ENCODE data around the gene SPN.
A peak's percentile ranks its signal among the peaks of the same experiment; 100 is the strongest.
"Not testable (repeated sequence)": the region's sequence is repeated elsewhere in the genome, so short reads cannot be mapped to it uniquely, and the experiment has no call there.

Gene SPN, protein sequence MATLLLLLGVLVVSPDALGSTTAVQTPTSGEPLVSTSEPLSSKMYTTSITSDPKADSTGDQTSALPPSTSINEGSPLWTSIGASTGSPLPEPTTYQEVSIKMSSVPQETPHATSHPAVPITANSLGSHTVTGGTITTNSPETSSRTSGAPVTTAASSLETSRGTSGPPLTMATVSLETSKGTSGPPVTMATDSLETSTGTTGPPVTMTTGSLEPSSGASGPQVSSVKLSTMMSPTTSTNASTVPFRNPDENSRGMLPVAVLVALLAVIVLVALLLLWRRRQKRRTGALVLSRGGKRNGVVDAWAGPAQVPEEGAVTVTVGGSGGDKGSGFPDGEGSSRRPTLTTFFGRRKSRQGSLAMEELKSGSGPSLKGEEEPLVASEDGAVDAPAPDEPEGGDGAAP

DNA sequence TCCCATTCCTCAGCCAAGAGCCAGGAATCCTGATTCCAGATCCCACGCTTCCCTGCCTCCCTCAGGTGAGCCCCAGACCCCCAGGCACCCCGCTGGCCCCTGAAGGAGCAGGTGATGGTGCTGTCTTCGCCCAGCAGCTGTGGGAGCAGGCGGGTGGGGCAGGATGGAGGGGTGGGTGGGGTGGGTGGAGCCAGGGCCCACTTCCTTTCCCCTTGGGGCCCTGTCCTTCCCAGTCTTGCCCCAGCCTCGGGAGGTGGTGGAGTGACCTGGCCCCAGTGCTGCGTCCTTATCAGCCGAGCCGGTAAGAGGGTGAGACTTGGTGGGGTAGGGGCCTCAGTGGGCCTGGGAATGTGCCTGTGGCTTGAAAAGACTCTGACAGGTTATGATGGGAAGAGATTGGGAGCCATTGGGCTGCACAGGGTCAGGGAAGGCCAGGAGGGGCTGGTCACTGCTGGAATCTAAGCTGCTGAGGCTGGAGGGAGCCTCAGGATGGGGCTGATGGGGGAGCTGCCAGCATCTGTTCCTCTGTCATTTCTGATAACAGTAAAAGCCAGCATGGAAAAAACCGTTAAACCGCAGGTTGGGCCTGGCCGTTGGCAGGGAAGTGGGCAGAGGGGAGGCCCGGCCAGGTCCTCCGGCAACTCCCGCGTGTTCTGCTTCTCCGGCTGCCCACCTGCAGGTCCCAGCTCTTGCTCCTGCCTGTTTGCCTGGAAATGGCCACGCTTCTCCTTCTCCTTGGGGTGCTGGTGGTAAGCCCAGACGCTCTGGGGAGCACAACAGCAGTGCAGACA, at the start of gene SPN:
SPN (plus strand) TSS at position 232 of the 791 bp plus-strand sequence; CDS start at position 714, 482 bp downstream.
- DNase-seq: no peak

DNA sequence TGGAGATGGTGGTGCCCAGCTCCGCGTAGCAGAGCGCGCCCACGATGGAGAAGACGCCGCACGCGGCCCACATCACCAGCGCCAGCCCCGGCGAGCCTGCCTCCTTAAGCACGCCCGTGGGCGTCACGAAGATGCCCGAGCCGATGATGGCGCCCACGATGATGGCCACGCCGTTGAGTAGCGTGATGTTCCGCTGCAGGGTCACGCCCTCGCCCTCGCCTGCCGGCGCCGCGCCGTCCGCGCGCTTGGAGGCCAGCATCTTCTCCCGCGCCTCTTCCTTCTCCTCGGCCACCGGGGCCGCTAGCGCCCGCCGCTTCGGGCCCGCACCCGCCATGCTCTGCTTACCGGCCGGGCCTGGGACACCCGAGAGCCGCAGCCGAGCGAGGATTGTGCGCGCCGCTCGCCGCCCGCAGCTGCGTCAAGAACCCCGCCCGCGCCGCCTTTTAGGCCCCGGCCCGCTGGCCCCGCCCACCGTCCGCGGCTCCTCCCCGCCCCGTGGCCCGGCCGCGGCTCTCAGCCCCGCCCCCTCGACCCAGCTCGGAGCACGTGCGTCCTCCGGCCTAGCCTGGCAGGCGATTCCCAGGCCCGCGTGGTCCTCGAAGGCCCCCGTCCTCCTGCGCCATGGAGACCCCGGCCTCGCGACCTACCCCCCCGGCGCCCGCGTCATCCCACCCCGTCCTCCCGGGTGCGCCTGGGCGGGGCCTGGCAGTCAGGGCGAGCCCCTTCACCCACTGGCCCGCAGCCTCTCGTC, 49.6 kb upstream of the SPN start:
- peak; percentile 43 for DNase-seq

DNA sequence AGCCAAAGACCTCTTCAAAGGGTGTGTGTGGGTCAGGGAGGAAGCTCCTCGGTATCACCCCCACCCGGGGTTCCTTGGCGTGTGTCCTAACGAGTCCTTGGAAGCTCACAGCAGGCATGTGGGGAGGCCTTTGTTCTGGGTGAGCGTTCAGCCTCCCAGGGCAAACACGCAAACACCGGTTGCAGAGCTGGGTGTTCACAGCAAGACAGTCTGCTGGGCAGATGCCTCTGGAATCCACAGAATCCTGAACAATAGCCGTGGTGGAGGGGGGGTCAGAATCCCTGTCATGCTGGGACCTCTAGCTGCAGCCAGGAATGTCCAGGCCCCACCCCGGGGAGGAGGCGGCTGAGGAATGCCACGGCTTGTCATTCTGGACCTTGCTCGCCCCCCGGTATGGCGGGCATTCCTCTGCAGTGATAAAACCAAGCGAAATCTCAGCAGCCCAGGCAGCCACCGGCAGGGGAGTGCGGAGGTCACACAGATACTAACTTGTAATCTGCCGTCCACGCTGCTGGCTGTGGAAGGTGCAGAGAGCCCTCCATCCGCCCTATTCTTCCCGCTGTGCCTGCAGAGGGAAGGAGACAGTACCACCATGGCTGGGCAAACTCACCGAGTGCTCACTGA, 48.2 kb upstream of the SPN start:
- not testable (repeated sequence) for DNase-seq

DNA sequence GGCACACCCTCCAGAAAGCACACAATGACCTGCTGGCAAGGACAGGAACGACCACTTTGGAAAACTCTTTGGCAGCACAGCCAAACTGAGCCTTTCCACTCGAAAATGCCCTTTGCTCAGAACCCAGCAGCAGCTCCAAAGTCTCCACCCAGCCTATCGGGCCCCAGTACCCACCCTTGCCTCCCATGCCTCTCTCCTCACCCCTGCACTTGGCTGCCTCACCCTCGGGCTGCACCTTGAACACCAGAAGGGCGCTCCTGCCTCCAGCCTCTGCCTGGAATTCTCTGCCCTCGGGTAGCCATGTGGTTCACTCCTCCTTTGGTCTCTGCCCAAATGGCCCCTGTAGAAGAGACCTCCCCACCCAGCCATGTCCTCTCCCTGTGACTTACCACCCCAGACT, 46.9 kb upstream of the SPN start:
- not testable (repeated sequence) for DNase-seq

DNA sequence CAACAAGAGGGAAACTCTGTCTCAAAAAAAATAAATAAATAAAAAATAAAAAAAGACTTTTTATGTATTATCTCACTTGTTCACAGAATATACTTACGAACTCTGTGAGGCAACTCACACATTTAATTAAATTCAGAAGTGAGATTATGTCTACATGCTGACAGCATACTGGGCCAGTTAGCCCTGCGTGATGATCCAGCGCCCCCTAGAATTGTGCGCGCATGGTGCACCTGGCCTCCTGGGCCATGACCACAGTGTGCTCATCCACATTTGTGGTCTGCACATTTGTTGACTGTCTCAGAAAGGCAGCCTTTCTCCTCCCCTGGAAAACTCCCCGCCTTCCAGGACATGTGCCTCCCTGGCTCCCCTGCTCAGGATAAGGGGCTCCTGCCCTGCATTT, 42.5 kb upstream of the SPN start:
- DNase-seq: not testable (repeated sequence)

DNA sequence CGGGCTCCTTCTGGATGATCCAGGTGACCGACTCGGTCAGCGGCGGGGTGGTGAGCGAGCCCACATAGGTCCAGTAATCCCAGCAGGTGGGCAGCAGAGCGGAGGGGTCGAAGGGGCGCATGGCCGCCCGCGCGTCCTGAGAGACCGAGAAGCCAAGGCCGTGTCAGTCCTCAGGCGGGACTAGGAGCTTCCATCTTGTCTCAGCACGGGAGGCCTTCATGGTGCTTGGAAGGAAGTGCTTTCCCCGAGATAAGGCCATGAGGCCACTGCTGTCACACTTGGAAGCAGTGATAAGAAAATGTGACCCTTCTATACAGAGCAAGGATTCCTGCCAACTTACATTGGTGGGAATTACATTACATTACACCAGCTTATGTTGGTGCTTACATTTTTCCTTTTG, 40.3 kb upstream of the SPN start:
- not testable (repeated sequence) for DNase-seq

DNA sequence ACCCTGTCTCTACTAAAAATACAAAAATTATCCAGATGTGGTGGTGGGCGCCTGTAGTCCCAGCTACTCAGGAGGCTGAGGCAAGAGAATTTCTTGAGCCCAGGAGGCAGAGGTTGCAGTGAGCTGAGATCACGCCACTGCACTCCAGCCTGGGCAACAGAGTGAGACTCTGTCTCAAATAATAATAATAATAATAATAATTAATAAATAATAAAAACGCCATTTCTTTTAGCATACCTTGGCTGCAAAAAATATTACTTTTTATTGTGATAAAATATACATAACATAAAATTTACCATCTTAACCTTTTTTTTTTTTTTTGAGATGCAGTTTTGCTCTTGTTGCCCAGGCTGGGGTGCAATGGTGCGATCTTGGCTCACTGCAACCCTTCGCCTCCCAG, 39.8 kb upstream of the SPN start:
- DNase-seq: not testable (repeated sequence)

DNA sequence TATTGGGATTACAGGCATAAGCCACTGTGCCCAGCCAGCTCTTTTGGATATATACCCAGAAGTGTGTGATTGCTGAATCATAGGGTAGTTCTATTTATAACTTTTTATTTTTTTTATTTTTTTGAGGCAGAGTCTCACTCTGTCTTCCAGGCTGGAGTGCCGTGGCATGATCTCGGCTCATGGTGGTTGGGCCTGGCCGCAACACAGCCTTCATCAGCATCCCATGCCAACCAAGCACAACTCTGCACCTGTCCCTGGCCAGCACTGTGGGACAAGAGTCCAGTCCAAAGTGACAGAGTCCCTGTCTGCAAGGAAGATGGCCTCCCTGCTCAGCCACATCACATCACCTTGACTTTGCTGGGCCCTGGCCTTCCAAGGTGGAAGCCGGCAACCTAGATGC, 37.9 kb upstream of the SPN start:
- DNase-seq: not testable (repeated sequence)

DNA sequence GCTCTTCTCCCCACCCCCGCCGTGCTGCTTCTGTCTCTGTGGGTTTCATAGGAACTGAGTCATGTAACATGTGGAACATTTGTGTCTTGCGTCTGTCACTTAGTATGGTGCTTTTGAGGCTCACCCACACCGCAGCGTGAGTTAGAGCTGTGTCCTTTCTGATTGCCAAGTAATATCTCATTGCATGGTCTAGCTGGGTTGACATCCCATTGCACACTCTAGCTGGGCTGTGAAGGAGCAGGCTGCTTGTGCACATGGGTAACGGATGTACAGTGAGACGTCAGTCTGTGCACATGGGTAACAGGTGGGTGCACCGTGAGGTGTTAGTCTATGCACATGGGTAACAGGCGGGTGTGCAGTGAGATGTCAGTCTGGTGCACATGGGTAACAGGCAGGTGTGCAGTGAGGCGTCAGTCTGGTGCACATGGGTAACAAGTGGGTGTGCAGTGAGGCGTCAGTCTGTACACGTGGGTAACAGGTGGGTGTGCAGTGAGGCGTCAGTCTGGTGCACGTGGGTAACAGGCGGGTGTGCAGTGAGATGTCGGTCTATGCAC, 36.2 kb upstream of the SPN start:
- not testable (repeated sequence) for DNase-seq

DNA sequence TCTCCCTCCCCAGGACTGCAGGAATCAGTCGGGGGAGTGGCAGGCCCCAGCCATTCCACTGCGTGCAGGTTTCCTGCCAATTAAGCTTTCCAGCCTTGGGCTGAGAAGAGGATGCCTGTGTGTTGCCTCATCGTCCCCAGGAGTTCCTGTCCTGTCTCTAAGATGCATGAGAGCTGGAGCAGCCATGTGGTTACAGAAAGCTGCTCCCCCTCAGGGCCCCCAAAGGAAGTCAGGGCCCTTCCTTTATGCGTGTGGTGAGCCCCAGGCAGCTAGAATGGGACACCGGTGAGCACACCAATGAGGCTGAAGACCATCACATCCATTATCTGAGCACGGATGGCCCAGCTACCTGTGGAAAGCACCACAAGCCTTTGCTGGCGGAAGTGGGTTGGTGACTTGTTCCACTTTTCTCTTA, 35.4 kb upstream of the SPN start:
- DNase-seq: not testable (repeated sequence)

DNA sequence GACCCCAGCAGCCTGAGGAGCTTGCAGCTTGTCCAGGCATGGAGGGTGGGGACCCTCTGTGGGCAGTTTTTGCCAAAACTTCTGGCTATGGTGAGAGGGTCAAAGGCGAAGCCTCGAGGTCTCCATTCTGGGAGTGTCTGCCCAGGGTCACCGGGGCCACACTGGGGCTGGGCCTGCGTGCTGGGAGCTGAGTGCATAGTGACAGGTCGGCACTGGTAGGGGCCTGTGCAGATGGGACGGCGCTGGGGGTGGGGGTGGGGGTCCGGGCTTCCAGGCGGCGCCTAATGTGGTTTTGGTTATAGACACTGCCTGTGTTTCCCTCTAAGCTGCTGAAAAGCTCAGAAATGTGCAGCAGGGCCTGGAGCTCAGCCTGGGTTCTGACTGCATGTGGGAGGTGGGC, 34.3 kb upstream of the SPN start:
- not testable (repeated sequence) for DNase-seq

DNA sequence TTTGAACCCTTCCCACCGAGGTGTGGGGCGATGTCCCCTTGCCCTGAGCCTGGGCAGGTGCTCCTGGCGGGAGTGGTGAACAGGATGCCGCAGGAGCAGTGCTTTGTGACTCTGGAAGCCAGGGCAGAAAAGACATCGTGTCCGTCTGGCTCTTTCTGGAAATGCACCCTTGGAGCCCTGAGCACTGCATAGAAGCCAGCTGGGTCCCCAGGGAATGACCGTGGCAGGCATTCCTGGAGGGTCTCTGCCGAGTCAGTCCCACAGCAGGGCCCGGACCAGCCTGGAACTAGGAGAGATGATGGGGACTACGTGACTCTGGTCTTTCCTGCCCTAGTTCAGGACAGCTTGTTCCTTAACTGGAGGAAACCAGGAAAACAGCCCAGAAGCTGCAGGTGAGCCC, 33.7 kb upstream of the SPN start:
- not testable (repeated sequence) for DNase-seq

DNA sequence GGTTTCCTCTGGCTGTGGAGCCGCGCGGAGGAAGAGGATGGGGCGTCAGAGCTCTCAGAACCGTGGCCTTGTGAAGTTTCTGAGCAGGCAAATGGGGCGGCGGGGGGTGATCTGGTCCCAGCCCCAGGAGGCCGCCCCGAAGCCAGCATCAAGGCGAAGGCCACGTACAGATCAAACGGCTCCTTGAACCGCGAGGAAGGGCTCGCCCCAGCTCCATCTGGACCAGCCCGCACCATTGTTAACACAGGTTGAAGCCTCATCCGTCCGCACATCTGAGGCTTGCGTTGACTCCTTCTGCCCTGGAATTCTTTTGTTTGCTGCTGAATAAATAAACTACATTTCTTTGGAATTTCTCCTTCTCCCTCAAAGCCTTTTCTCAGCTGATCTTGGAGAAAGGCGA, 31.4 kb upstream of the SPN start:
- DNase-seq: not testable (repeated sequence)

DNA sequence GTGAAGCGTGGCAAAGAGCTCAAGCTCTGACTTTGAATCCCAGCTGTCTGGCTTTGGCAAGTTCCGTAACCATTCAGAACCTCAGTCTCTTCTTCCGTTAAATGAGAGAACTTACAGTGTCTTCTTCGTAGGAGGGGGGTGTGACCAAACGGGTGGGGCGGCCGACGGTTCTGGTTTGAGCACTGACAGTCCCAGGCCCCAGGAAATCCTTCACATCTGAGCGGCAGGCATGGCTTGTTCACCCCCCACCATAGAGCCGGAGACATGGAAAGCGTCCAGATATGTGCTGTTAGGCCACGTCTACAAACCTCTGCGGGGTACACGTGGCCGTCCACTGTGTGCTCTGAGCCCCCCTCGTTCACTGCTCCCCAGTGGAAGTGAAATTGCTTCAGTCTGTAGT, 27.1 kb upstream of the SPN start:
- not testable (repeated sequence) for DNase-seq

DNA sequence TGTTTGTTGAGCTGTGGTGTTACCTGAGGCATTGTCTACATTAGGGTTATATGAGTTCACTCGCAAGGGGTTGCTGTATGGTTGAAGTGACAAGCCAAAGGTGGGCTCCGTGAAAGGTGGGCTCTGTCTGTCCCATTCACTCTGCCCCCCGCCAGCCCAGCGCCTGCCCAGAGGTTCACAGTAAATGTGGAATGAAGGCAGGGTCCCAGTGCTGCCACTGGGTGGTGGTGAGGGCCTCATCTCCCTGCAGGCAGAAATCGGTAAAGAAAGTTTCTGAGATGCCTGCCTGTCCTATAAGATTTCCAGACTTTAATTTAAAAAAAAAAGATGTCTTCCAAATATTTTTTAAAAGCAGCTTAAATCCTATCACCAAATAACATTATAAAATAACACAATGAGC, 26.7 kb upstream of the SPN start:
- DNase-seq: not testable (repeated sequence)

DNA sequence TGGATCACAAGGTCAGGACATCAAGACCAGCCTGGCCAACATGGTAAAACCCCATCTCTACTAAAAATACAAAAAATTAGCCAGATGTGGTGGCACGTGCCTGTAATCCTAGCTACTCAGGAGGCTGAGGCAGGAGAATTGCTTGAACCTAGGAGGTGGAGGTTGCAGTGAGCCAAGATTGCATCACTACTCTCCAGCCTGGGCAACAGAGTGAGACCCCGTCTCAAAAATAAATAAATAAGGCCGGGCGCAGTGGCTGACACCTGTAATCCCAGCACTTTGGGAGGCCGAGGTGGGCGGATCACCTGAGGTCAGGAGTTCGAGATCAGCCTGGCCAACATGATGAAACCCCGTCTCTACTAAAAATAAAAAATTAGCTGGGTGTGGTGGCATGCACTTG, 24.3 kb upstream of the SPN start:
- not testable (repeated sequence) for DNase-seq

DNA sequence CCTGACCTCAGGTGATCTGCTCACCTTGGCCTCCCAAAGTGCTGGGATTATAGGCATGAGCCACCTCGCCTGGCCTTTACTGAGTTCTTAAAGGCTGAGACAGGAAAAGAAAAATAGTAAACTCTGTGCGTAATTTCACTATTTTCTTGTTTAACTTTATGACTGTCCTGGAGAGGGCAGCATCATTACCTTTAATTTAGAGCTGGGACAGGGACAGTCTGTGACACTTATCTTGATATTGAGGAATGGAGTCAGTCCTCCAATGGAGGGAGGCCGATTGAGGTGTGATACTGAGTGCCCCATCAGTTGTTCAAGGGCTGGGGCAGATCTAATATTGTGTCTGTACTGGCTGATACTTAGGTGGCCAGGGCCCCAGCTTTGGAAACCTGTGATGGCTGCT, 21.5 kb upstream of the SPN start:
- DNase-seq: no peak

DNA sequence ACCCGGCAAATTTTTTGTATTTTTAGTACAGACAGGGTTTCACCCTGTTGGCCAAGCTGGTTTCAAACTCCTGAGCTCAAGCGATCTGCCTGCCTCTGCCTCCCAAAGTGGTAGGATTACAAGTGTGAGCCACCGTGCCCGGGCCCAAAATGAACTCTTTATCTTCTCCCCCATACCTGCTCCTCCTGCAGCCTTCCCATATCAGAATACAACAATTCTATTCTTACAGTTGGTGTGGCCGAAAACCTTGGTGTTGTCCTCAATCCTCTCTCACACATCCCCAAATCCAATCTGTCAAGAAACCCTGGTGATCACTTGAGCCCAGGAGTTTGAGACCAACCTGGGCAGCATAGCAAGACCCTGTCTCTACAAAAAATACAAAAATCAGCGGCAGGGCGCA, 19.5 kb upstream of the SPN start:
- no peak for DNase-seq

DNA sequence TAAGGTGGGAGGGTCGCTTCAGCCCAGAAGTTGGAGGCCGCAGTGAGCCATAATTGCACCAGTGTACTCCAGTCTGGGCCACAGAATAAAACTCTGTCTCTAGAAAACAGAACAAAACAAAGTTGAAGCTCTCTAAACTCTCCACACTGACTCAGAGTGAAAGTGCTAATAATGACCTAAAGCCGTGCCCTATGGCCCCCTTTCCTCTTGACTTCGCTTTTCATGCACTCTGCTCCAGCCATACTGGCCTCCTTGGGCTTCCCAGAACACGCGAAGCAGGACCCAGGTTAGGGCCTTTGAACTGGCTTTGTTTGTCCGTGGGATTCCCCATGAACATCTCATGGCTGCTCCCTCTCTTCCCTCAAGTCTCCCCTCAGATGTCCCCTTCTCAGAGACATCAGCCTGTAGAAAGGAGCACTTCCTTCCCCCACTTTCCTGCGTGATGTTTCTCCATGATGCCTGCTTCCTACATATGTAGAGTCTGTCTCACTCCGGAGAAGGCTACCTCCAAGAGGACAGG, 18.6 kb upstream of the SPN start:
- no peak for DNase-seq

DNA sequence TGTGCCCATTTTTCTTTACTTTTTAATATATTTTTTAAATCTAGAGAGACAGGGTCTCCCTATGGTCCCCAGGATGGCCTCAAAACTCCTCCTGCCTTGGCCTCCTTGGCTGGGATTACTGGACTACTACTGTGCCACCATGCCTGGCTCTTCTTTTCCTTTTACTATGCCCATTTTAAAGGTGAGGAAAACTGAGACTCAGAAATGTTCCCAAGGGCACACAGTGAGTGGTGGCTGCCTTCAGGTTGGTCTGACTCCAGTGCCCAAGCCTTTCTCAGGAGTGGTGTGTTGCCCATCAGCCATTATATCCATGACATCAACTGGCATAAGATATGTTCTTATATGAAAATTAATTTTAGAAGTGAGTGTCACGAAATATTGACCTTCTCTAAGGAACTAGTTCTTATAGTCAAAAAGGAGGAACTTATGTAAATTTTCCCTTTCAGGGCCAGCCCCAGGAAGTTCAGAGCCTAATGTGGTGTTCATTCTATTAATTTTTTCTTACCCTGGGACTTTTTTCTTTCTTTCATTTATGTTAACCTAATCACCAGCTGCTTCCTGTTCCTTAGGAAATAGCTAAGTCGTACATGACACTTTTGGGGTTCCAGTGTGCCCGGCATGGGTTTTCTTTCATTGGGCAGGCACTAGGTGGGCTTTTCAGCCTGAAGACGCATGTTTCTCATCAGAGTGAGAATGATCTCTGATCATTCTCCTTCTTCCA, 17.9 kb upstream of the SPN start:
- no peak for DNase-seq

DNA sequence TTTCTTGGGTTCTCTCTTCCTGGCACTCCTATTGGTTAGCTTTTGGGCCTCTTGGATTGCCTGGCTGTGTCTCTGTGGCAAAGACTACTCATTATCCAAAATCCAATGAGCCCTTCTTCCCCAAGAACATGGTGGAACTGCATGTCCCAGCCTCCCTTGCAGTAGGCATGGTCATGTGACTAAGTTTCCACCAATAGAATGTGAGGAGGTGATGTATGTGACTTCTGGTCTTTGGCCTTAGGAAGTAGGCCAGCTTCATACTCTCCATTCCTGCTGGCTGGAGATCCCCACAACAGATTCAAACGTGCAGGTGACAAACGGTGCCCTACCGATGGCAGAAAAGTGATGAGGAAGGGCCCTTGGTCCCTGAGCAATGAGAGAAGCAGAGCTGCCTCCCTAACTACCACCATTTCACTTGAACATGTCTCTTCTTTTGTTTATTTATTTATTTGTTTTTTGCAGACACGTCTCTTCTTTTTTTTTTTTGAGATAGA, 17.3 kb upstream of the SPN start:
- DNase-seq: no peak

All from DMS 273 treated with DMSO at 0.1 percent for 48 hours (cell line).